Tibial nerve (tissue), 4 donors: ENCODE data around the gene GPC5. TPM values are rescaled to one million over a fixed set of nuclear protein-coding genes. Genes with fewer than 3 reads are reported as not detected.

Experiments
- DNase-seq, 2 donors: peaks; one replicate each; pipeline ENCODE4 v3.0.0-alpha.2; 2019; ENCODE audit warnings: low spot score in 2 of 2
- H3K27ac ChIP-seq, 4 donors: fragments of 200-600 bp; sonication (generic) in 3 of 4; one replicate each; pipeline ENCODE4 v1.5.1; 2017 to 2019; ENCODE audit warnings: mild to moderate bottlenecking in 1 of 4
- H3K27me3 ChIP-seq, 2 donors: fragments of 200-600 bp; sonication (generic) in 1 of 2; one replicate each; pipeline versions ENCODE4 v1.5.1 to v1.6.0; 2017 to 2019
- H3K36me3 ChIP-seq, 3 donors: fragments of 200-600 bp; sonication (generic); one replicate each; pipeline ENCODE4 v1.5.1; 2018 to 2019
- H3K4me1 ChIP-seq, 4 donors: fragments of 200-600 bp; sonication (generic) in 3 of 4; one replicate each; pipeline ENCODE4 v1.5.1; 2017 to 2019
- H3K4me3 ChIP-seq, 4 donors: fragments of 200-600 bp; sonication (generic) in 3 of 4; one replicate each; pipeline ENCODE4 v1.5.1; 2017 to 2019; ENCODE audit warnings: mild to moderate bottlenecking in 1 of 4, moderate library complexity in 1 of 4
- H3K9me3 ChIP-seq, 4 donors: fragments of 200-600 bp; sonication (generic) in 3 of 4; one replicate each; pipeline ENCODE4 v1.5.1; 2017 to 2019
- CTCF ChIP-seq, 5 experiments: fragments of 200-600 bp in 3 of 5; fragments of 450-650 bp in 2 of 5; sonication (generic) in 3 of 5; IDR thresholded peaks; one replicate each; pipeline ENCODE4 v1.5.1; 2016 to 2019; ENCODE audit warnings: antibody characterized with exemption in 5 of 5, mild to moderate bottlenecking in 3 of 5, moderate library complexity in 2 of 5
- EP300 ChIP-seq, 2 donors: sonication (generic); formaldehyde crosslinking; IDR thresholded peaks; one replicate each; pipeline ENCODE4 v1.6.1; 2017; ENCODE audit warnings: antibody characterized with exemption in 2 of 2, mild to moderate bottlenecking in 1 of 2
- POLR2A ChIP-seq, 2 donors: fragments of 450-650 bp; IDR thresholded peaks; one replicate each; pipeline ENCODE4 v1.6.1; 2017; ENCODE audit warnings: antibody characterized with exemption in 2 of 2, mild to moderate bottlenecking in 2 of 2, moderate library complexity in 2 of 2
- WGBS, 2 donors: methylation state at CpG; one replicate each; pipeline ENCODE4 v1.1.5; 2018; 5-methylcytosine and 5-hydroxymethylcytosine counted together
- total RNA-seq, 4 donors: library from RNA; depleted of rRNA; stranded (reverse); fragments of >200 nt; gene quantifications; one replicate each; pipeline ENCODE4 v1.1.0, GENCODE V29; 2016

GPC5 gene
- total RNA-seq, 4 donors from 2014 or later = 3.7 to 5.7 (median 4.2) TPM; not detected in 1

GRCh38 chr13:91802957-91803356 is 404.5 kb downstream of the GPC5 start:
- Histone ChIP-seq H3K9me3 (no peaks in the 10 kb centered on the region), H3K36me3 (no peaks in the 10 kb centered on the region), H3K4me3 (no peak overlapping the region), H3K27ac (no peak overlapping the region), H3K27me3 (no peaks in the 10 kb centered on the region), H3K4me1 (no peaks in the 10 kb centered on the region)
- TF ChIP-seq EP300 (IDR thresholded peaks at IDR 0.05) (no peak), CTCF (IDR thresholded peaks at IDR 0.05) (no peak), POLR2A (IDR thresholded peaks at IDR 0.05) (no peak)
- no peak for DNase-seq

GRCh38 chr13:91804724-91805123 is 406.3 kb downstream of the GPC5 start:
- H3K27me3 ChIP-seq = no peaks in the 10 kb centered on the region
- H3K4me1 ChIP-seq = no peaks in the 10 kb centered on the region
- no peak for DNase-seq
- WGBS, 2 donors = 89 to 95% methylated on average over 1 of the region's 1 CpG
- no peaks in the 10 kb centered on the region for H3K36me3 ChIP-seq
- H3K4me3 ChIP-seq = no peak overlapping the region
- H3K27ac ChIP-seq = no peak overlapping the region
- TF ChIP-seq CTCF (IDR thresholded peaks at IDR 0.05) = no peak
- H3K9me3 ChIP-seq = no peaks in the 10 kb centered on the region

- H3K27ac ChIP-seq = no peak overlapping the region
- WGBS, 2 donors = 13 to 23% methylated on average over 1 of the region's 1 CpG
Observed at GRCh38 chr13:91805605-91806004, 407.2 kb downstream of the GPC5 start.

GRCh38 chr13:91809161-91809560 is 410.7 kb downstream of the GPC5 start:
- 50 to 52% methylated on average over 2 of the region's 2 CpGs for WGBS, 2 donors
- no peaks in the 10 kb centered on the region for H3K9me3 ChIP-seq
- H3K27ac ChIP-seq = no peak overlapping the region
- no peaks in the 10 kb centered on the region for H3K4me1 ChIP-seq
- H3K4me3 ChIP-seq = no peak overlapping the region
- no peak for DNase-seq
- no peaks in the 10 kb centered on the region for H3K27me3 ChIP-seq
- no peaks in the 10 kb centered on the region for H3K36me3 ChIP-seq
- TF ChIP-seq POLR2A (IDR thresholded peaks at IDR 0.05) = no peak
- TF ChIP-seq EP300 (IDR thresholded peaks at IDR 0.05) = no peak
- TF ChIP-seq CTCF (IDR thresholded peaks at IDR 0.05) = no peak

More at GRCh38 chr13:91805605-91806004, 407.2 kb downstream of the GPC5 start:
- no peak for DNase-seq
- H3K4me3 ChIP-seq = no peak overlapping the region
- no peaks in the 10 kb centered on the region for H3K36me3 ChIP-seq
- no peaks in the 10 kb centered on the region for H3K4me1 ChIP-seq
- TF ChIP-seq CTCF (IDR thresholded peaks at IDR 0.05) = no peak
- no peak for TF ChIP-seq EP300 (IDR thresholded peaks at IDR 0.05)
- TF ChIP-seq POLR2A (IDR thresholded peaks at IDR 0.05) = no peak
- no peaks in the 10 kb centered on the region for H3K9me3 ChIP-seq
- no peaks in the 10 kb centered on the region for H3K27me3 ChIP-seq

- no peaks in the 10 kb centered on the region for H3K9me3 ChIP-seq
Observed at GRCh38 chr13:91813253-91813652, 414.8 kb downstream of the GPC5 start.

More at GRCh38 chr13:91813253-91813652, 414.8 kb downstream of the GPC5 start:
- Histone ChIP-seq H3K4me1 (no peaks in the 10 kb centered on the region), H3K4me3 (no peak overlapping the region), H3K27me3 (no peaks in the 10 kb centered on the region), H3K27ac (no peak overlapping the region), H3K36me3 (no peaks in the 10 kb centered on the region)
- no peak for TF ChIP-seq EP300 (IDR thresholded peaks at IDR 0.05)
- TF ChIP-seq POLR2A (IDR thresholded peaks at IDR 0.05) = no peak
- TF ChIP-seq CTCF (IDR thresholded peaks at IDR 0.05) = no peak
- 27 to 31% methylated on average over 4 of the region's 4 CpGs for WGBS, 2 donors
- DNase-seq = no peak
